ENCODE measurements around the gene SORCS3. TPM values are rescaled to one million over a fixed set of nuclear protein-coding genes. Genes with fewer than 3 reads are reported as not detected.

SORCS3 gene
- polyA plus RNA-seq, 1 donor (not counting 4 experiments of a cell fraction or from before 2014, with no cell fraction given), result not detected

- no peak for FAIRE-seq
- no peak for DNase-seq (ENCODE audit: low read depth, low spot score)
- H3K4me2 ChIP-seq (ENCODE audit: control insufficient read depth, extremely low read depth, insufficient read depth, low read depth, low read length), result no peak overlapping the region
- no peaks in the 10 kb centered on the region for H3K9me3 ChIP-seq (ENCODE audit: control insufficient read depth, low read depth, low read length)
- no peaks in the 10 kb centered on the region for H3K9me1 ChIP-seq (ENCODE audit: control insufficient read depth, extremely low read depth, insufficient read depth, low read length)
- no peak overlapping the region for H3K9ac ChIP-seq (ENCODE audit: control insufficient read depth, extremely low read depth, insufficient read depth, low read length)
- no peak overlapping the region for H3K4me3 ChIP-seq (ENCODE audit: control insufficient read depth in 2 of 3, extremely low read depth in 1 of 3, insufficient read depth in 2 of 3, low read depth in 1 of 3, low read length in 3 of 3)
- H2AFZ ChIP-seq (ENCODE audit: control insufficient read depth, low read length), result no peak overlapping the region
- H3K36me3 ChIP-seq (ENCODE audit: control insufficient read depth in 2 of 2, extremely low read depth in 1 of 2, insufficient read depth in 2 of 2, low read length in 2 of 2), result no peaks in the 10 kb centered on the region
- H3K79me2 ChIP-seq (ENCODE audit: control insufficient read depth, insufficient read depth, low read length), result no peaks in the 10 kb centered on the region
- no peak for TF ChIP-seq CTCF (optimal IDR thresholded peaks at IDR 0.05 in 1 of 3, IDR thresholded peaks at IDR 0.05 in 1 of 3, conservative IDR thresholded peaks at IDR 0.05 in 1 of 3; ENCODE audit: extremely low read depth in 1 of 3, insufficient read depth in 2 of 3, low read length in 3 of 3)
- no peak for TF ChIP-seq EZH2 (IDR thresholded peaks at IDR 0.05; ENCODE audit: low read length)
- no peak overlapping the region for H3K27ac ChIP-seq (ENCODE audit: control insufficient read depth, insufficient read depth, low read length)
- no peaks in the 10 kb centered on the region for H3K27me3 ChIP-seq (ENCODE audit: control insufficient read depth, extremely low read depth, insufficient read depth, low read length)
- H4K20me1 ChIP-seq (ENCODE audit: control insufficient read depth, extremely low read depth, insufficient read depth, low read length), result no peaks in the 10 kb centered on the region
- no peaks in the 10 kb centered on the region for H3K4me1 ChIP-seq (ENCODE audit: control insufficient read depth, extremely low read depth, insufficient read depth, low read length)
- dilution Hi-C loops (cut with MboI; ENCODE audit: extremely low pct_ligation_motif_present, low sequenced_read_pairs), result no loop called here
Measured at GRCh38 chr10:104784452-104784851, 143.4 kb downstream of the SORCS3 start.

GRCh38 chr10:104791471-104791870 is 150.4 kb downstream of the SORCS3 start:
- no peaks in the 10 kb centered on the region for H3K36me3 ChIP-seq (ENCODE audit: control insufficient read depth in 2 of 2, extremely low read depth in 1 of 2, insufficient read depth in 2 of 2, low read length in 2 of 2)
- H3K79me2 ChIP-seq (ENCODE audit: control insufficient read depth, insufficient read depth, low read length), result no peaks in the 10 kb centered on the region
- no peak overlapping the region for H3K27ac ChIP-seq (ENCODE audit: control insufficient read depth, insufficient read depth, low read length)
- H4K20me1 ChIP-seq (ENCODE audit: control insufficient read depth, extremely low read depth, insufficient read depth, low read length), result no peaks in the 10 kb centered on the region
- H3K9me3 ChIP-seq (ENCODE audit: control insufficient read depth, low read depth, low read length), result no peaks in the 10 kb centered on the region
- H3K9me1 ChIP-seq (ENCODE audit: control insufficient read depth, extremely low read depth, insufficient read depth, low read length), result no peaks in the 10 kb centered on the region
- H3K27me3 ChIP-seq (ENCODE audit: control insufficient read depth, extremely low read depth, insufficient read depth, low read length), result no peaks in the 10 kb centered on the region
- H3K4me1 ChIP-seq (ENCODE audit: control insufficient read depth, extremely low read depth, insufficient read depth, low read length), result no peaks in the 10 kb centered on the region
- TF ChIP-seq CTCF (optimal IDR thresholded peaks at IDR 0.05 in 1 of 3, IDR thresholded peaks at IDR 0.05 in 1 of 3, conservative IDR thresholded peaks at IDR 0.05 in 1 of 3; ENCODE audit: extremely low read depth in 1 of 3, insufficient read depth in 2 of 3, low read length in 3 of 3) (no peak), EZH2 (IDR thresholded peaks at IDR 0.05; ENCODE audit: low read length) (no peak)
- DNase-seq (ENCODE audit: low read depth, low spot score), result no peak
- no peak overlapping the region for H3K9ac ChIP-seq (ENCODE audit: control insufficient read depth, extremely low read depth, insufficient read depth, low read length)
- no peak overlapping the region for H3K4me3 ChIP-seq (ENCODE audit: control insufficient read depth in 2 of 3, extremely low read depth in 1 of 3, insufficient read depth in 2 of 3, low read depth in 1 of 3, low read length in 3 of 3)
- H3K4me2 ChIP-seq (ENCODE audit: control insufficient read depth, extremely low read depth, insufficient read depth, low read depth, low read length), result no peak overlapping the region
- dilution Hi-C loops (cut with MboI; ENCODE audit: extremely low pct_ligation_motif_present, low sequenced_read_pairs), result no loop called here
- no peak for FAIRE-seq
- H2AFZ ChIP-seq (ENCODE audit: control insufficient read depth, low read length), result no peak overlapping the region
